ENCODE measurements around the gene HOXC6. TPM values are rescaled to one million over a fixed set of nuclear protein-coding genes. Genes with fewer than 3 reads are reported as not detected.

Gene HOXC6
- total RNA-seq, 2 donors from 2014 or later: not detected

DNA sequence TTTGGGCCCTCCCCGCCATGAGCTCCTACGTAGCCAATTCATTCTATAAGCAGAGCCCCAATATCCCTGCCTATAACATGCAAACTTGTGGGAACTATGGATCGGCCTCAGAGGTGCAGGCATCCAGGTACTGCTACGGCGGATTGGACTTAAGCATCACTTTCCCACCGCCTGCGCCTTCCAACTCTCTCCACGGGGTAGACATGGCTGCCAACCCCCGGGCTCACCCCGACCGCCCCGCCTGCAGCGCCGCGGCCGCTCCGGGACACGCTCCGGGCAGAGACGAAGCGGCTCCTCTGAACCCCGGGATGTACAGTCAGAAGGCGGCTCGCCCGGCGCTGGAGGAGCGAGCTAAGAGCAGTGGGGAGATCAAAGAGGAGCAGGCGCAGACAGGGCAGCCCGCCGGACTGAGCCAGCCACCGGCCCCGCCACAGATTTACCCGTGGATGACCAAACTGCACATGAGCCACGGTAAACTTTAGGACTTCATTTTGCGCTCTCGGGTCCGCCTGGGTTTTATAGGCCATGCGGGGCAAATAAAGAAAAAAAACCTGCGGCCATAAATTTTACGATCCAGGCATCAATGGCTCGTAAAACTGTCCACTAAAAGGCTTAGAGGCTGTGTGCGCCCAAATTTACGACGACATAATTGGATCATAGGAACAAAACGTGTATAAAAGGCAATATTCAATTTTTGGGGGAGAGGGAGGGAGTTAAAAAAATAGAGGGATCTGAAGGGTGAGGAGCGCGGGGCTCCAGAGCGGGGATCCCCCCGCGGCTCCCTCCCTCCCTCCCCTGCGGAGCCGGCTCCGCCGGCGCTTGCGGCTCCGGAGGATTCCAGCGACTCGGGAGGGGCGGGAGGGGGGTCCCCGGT is 5.1 kb downstream of the HOXC6 start:
- no peak for DNase-seq (ENCODE audit: low spot score)
- Histone ChIP-seq H3K9me3 (peaks cover 0 to 6% of the 10 kb centered on the region in 2 donors), H3K36me3 (no peaks in the 10 kb centered on the region), H3K4me1 (peaks cover 0 to 34% of the 10 kb centered on the region in 2 donors), H3K27ac (no peak overlapping the region), H3K27me3 (peaks cover 45 to 60% of the 10 kb centered on the region in 2 donors), H3K4me3 (peak overlapping the region; percentile 16 to 40)
- TF ChIP-seq, protein P1, sequence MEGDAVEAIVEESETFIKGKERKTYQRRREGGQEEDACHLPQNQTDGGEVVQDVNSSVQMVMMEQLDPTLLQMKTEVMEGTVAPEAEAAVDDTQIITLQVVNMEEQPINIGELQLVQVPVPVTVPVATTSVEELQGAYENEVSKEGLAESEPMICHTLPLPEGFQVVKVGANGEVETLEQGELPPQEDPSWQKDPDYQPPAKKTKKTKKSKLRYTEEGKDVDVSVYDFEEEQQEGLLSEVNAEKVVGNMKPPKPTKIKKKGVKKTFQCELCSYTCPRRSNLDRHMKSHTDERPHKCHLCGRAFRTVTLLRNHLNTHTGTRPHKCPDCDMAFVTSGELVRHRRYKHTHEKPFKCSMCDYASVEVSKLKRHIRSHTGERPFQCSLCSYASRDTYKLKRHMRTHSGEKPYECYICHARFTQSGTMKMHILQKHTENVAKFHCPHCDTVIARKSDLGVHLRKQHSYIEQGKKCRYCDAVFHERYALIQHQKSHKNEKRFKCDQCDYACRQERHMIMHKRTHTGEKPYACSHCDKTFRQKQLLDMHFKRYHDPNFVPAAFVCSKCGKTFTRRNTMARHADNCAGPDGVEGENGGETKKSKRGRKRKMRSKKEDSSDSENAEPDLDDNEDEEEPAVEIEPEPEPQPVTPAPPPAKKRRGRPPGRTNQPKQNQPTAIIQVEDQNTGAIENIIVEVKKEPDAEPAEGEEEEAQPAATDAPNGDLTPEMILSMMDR (IDR thresholded peaks at IDR 0.05): no peak

DNA sequence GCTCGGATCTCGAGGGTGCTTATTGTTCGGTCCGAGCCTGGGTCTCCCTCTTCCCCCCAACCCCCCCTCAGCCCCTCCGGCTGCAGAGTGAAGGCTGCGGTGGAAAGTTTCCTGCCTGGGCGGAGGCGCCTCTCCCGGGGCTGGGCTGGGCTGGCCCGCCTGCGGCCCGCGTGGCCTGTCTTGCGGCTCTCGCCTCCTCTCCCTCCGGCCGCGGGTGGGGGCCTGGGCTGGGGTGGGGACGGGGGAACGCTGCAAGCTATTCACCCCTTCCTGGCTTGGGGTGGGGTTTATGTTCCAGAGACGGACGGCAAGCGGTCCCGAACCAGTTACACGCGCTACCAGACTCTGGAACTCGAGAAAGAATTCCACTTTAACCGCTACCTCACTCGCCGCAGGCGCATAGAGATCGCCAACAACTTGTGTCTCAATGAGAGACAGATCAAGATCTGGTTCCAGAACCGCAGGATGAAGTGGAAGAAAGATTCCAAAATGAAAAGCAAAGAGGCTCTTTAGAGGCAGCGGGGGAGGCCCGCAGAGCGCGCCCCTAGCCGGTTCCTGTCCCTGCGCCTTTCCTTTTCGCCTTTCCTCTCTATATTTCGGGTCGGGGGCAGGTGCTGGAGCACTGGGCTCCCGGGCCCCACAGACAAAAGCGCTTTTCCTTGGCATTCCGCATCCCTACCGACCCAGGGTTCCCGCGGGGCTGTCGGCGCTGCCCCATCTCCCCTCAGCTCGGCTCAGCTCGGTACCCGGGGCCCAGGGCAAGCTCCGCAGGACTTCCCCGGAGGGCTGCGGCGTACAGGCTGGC is 5.9 kb downstream of the HOXC6 start:
- Histone ChIP-seq H3K36me3 (no peaks in the 10 kb centered on the region), H3K4me3 (peak overlapping the region in 1 of 2 donors; percentile 40), H3K9me3 (peaks cover 0 to 6% of the 10 kb centered on the region in 2 donors), H3K27me3 (peaks cover 36 to 53% of the 10 kb centered on the region in 2 donors), H3K27ac (no peak overlapping the region), H3K4me1 (peaks cover 0 to 34% of the 10 kb centered on the region in 2 donors)
- DNase-seq (ENCODE audit: low spot score): no peak
- TF ChIP-seq, protein P1 (IDR thresholded peaks at IDR 0.05): no peak

DNA sequence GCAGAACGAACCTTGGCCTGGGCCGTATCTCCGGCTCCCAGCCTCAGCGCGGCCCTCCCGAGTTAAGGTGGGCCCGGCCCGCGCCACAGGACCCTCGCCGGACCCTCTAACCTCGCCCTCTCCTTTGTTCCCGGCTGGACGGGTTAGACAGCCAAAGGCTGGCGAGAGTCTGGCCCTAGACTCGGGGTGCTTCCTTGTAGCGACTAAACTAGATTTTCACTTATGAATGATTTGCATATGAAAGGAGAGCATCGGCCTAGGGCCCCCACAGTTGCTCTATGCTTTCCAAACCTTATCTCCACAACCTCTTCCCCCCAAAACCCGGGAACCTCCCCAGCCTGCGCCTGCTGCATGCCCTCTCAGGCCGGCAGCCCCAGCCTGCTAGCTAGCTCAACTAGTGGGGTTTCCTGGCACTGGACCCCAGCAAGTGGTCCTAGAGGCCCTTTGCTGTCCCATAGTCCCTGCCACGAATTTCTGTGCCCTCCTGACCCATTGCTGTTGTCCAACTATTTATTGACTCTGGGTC is 6.6 kb downstream of the HOXC6 start:
- H3K9me3 ChIP-seq: peaks cover 0 to 6% of the 10 kb centered on the region in 2 donors
- TF ChIP-seq, protein P1 (IDR thresholded peaks at IDR 0.05): no peak
- peaks cover 0 to 30% of the 10 kb centered on the region in 2 donors for H3K4me1 ChIP-seq
- no peak for DNase-seq (ENCODE audit: low spot score)
- H3K4me3 ChIP-seq: no peak overlapping the region
- H3K27me3 ChIP-seq: peaks cover 30 to 51% of the 10 kb centered on the region in 2 donors
- H3K36me3 ChIP-seq: no peaks in the 10 kb centered on the region
- H3K27ac ChIP-seq: no peak overlapping the region

DNA sequence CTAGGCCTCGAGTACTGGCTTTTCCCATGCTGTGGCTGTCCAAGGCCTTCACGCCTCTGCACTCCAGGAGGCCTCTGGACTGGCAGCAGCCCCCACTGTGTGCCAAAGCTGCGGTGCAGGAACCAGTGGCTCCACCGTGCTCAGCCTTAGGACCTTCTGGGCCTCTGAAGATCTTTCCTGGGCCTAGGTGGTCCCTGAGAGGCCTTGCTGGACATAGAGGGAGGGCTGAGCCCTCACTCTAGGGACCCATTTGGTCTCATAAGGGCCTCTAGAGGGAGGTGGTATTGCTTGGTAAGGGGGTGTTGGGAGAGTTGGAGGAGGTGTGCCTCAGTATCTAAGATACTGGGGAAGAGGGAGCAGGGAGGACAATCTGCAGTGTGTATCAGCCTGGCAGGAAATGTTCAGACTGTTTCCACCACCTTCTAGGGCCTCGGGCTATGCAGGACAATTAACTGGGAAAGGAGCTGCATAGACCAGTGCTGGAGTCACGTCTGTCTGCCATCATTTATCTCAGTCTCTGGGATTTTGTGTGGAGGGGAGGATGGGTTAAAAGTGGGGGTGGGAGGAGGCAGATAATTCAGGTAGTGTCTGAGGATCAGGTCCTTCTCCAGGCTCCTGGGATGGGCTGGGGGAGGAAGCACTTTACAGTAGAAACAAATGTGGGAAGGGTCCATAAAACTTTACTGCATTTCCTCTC is 7.5 kb downstream of the HOXC6 start:
- no peaks in the 10 kb centered on the region for H3K36me3 ChIP-seq
- no peak overlapping the region for H3K27ac ChIP-seq
- H3K4me3 ChIP-seq: no peak overlapping the region
- no peak for DNase-seq (ENCODE audit: low spot score)
- peaks cover 23 to 45% of the 10 kb centered on the region in 2 donors for H3K27me3 ChIP-seq
- H3K4me1 ChIP-seq: peaks cover 0 to 24% of the 10 kb centered on the region in 2 donors
- TF ChIP-seq, protein P1 (IDR thresholded peaks at IDR 0.05): no peak
- H3K9me3 ChIP-seq: peaks cover 0 to 6% of the 10 kb centered on the region in 2 donors

DNA sequence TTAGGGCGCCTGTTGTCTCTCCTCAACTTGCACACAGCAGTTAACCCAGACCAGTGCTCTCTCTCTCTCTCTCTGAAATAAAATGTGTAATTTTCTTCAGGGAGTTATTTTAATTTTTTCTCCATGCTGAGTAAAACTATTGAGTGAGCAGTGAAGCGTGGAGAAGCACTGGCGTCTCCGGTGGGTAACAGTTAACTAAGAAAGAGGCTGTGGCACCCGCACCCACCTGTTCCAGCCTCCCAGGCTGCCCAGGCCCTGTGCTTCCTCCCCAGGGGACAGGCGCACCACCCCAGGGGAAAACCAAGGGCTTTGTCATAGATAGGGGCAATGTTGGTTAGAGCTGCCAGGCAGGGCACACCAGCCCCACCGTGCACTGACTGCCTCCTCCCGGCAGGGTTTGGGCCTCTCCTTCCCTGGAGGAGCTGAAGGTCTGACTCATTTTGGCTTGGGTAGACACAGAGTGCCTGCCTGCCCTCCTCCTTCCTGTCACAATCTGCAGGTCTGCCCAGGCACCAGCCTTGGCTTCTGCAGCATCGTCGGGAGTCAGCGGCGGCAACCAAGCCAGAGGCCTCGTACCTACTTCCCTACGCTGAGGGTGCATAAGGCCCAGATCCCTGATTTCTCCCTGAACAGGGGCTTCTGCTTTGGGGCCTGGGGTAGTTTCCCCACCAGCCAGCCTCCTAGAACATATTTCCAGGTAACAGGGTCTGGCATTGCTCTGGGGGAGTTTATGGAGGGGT is 8.6 kb downstream of the HOXC6 start:
- Histone ChIP-seq H3K9me3 (peaks cover 0 to 6% of the 10 kb centered on the region in 2 donors), H3K36me3 (no peaks in the 10 kb centered on the region), H3K4me1 (peaks cover 0 to 16% of the 10 kb centered on the region in 2 donors), H3K27ac (no peak overlapping the region), H3K27me3 (peaks cover 13 to 36% of the 10 kb centered on the region in 2 donors), H3K4me3 (no peak overlapping the region)
- TF ChIP-seq, protein P1 (IDR thresholded peaks at IDR 0.05): no peak
- no peak for DNase-seq (ENCODE audit: low spot score)
